GM12878 (cell line): ENCODE measurements around the gene PDZK1IP1. TPM values are rescaled to one million over a fixed set of nuclear protein-coding genes. Genes with fewer than 3 reads are reported as not detected.
A peak's percentile ranks its signal among the peaks of the same experiment; 100 is the strongest.

Source experiments
- ATAC-seq: fragments of 200-7000 bp; cut with Tn5 transposase; 3 replicates; pipeline ENCODE4 v1.9.1; 2020; ENCODE audit warnings: mild to moderate bottlenecking, moderate library complexity
- BruUV-seq: library from RNA; stranded (reverse); fragments of 400-500 nt; replicated peaks from 2 replicates; lab custom pipeline; 2021; lab: Mats Ljungman, UMichigan
- CTCF ChIA-PET: fragments of 300-600 bp; sonication (Branson Sonifier 250); formaldehyde crosslinking; extraction: SDS; loops from one replicate; lab custom pipeline; 2021; ENCODE audit warnings: inconsistent platforms; lab: Yijun Ruan, JAX
- POLR2A ChIA-PET: fragments of 350-600 bp; formaldehyde crosslinking; extraction: SDS; loops from one replicate; lab custom pipeline; 2021; ENCODE audit warnings: inconsistent platforms; lab: Charles Lee
- RAD21 ChIA-PET: fragments of 300-600 bp; sonication (Branson Sonifier 250); formaldehyde crosslinking; loops from one replicate; lab custom pipeline; 2023; ENCODE audit warnings: antibody characterized with exemption; ENCODE audit not compliant: unreplicated experiment; lab: Charles Lee
- SMC1A ChIA-PET: fragments of 300-600 bp; sonication (Branson Sonifier 250); formaldehyde crosslinking; loops from one replicate; lab custom pipeline; 2023; ENCODE audit not compliant: unreplicated experiment, uncharacterized antibody; lab: Charles Lee
- DNase-seq: peaks from one replicate; pipeline ENCODE4 v3.0.0-alpha.2; 2011; ENCODE audit warnings: low read depth, low spot score
- FAIRE-seq: peaks from 3 replicates; lab custom pipeline; 2011; peaks lifted over from hg19 to GRCh38; lab: Jason Lieb, UNC
- H2AFZ ChIP-seq: 2 replicates; pipeline ENCODE4 v1.6.0; 2011; ENCODE audit warnings: low read depth, low read length, control low read depth; ENCODE audit not compliant: control insufficient read depth
- H3K27ac ChIP-seq: 2 replicates; pipeline ENCODE4 v1.5.1; 2011; ENCODE audit warnings: control low read depth; ENCODE audit not compliant: control insufficient read depth, insufficient read depth
- H3K27me3 ChIP-seq, 2 experiments: replicated peaks in 1 of 2; 2 replicates each; pipeline versions ENCODE4 v1.6.0 to v1.6.1; 2011; ENCODE audit warnings: low read length in 1 of 2; ENCODE audit not compliant: control insufficient read depth in 2 of 2, insufficient read depth in 2 of 2
- H3K36me3 ChIP-seq, 2 experiments: 2 replicates each; pipeline ENCODE4 v1.5.1; 2011; ENCODE audit warnings: low read length in 1 of 2; ENCODE audit not compliant: control insufficient read depth in 2 of 2, insufficient read depth in 2 of 2
- H3K4me1 ChIP-seq: 2 replicates; pipeline ENCODE4 v1.6.1; 2011; ENCODE audit warnings: mild to moderate bottlenecking, low read length, moderate library complexity, mixed read lengths; ENCODE audit not compliant: control insufficient read depth, insufficient read depth
- H3K4me2 ChIP-seq: 2 replicates; pipeline ENCODE4 v1.6.0; 2011; ENCODE audit warnings: control low read depth; ENCODE audit not compliant: control insufficient read depth, insufficient read depth
- H3K4me3 ChIP-seq: fragments of 200-600 bp; sonication (generic); 2 replicates; pipeline ENCODE4 v1.5.1; 2016
- H3K79me2 ChIP-seq: 2 replicates; pipeline ENCODE4 v1.6.0; 2011; ENCODE audit warnings: low read length; ENCODE audit not compliant: control insufficient read depth, insufficient read depth
- H3K9ac ChIP-seq: 2 replicates; pipeline ENCODE4 v1.8.0; 2011; ENCODE audit warnings: low read length, control low read depth, mixed read lengths; ENCODE audit not compliant: control insufficient read depth, insufficient read depth
- H3K9me3 ChIP-seq: replicated peaks from 3 replicates; pipeline ENCODE4 v1.5.1; 2011; ENCODE audit warnings: mild to moderate bottlenecking, low read length; ENCODE audit not compliant: control insufficient read depth, insufficient read depth
- H4K20me1 ChIP-seq: 2 replicates; pipeline ENCODE4 v1.6.0; 2011; ENCODE audit not compliant: control insufficient read depth, insufficient read depth
- CREB1 ChIP-seq: IDR thresholded peaks from 2 replicates; pipeline ENCODE4 v1.6.1; 2012; ENCODE audit warnings: low read depth, mild to moderate bottlenecking, inconsistent platforms
- FOS ChIP-seq: IDR thresholded peaks from 3 replicates; pipeline ENCODE4 v1.6.1; 2011; ENCODE audit warnings: borderline replicate concordance; ENCODE audit not compliant: insufficient read length; ENCODE audit errors: extremely low read depth
- IKZF2 ChIP-seq, 2 experiments: fragments of 450-650 bp; IDR thresholded peaks; 2 replicates each; pipeline ENCODE4 v1.6.1; 2017; ENCODE audit warnings: mild to moderate bottlenecking in 2 of 2, moderate library complexity in 2 of 2
- KDM1A ChIP-seq: fragments of 200-600 bp; sonication (generic); IDR thresholded peaks from 2 replicates; pipeline ENCODE4 v1.6.1; 2016; ENCODE audit warnings: borderline replicate concordance
- MTA3 ChIP-seq: IDR thresholded peaks from 2 replicates; pipeline ENCODE4 v1.6.1; 2012; ENCODE audit warnings: low read length, inconsistent platforms, borderline replicate concordance
- NFYB ChIP-seq: IDR thresholded peaks from 2 replicates; pipeline ENCODE4 v1.6.1; 2011; ENCODE audit warnings: low read depth, mild to moderate bottlenecking, low read length, improper control_type of control experiment, moderate library complexity; ENCODE audit not compliant: insufficient read depth
- SMC3 ChIP-seq: IDR thresholded peaks from 2 replicates; pipeline ENCODE4 v1.6.1; 2011; ENCODE audit warnings: low read length, improper control_type of control experiment, borderline replicate concordance
- WGBS: methylation state at CpG from one replicate; pipeline ENCODE4 v1.1.6; 2016; ENCODE audit warnings: low lambda C conversion rate; ENCODE audit not compliant: insufficient replicate concordance, insufficient coverage; ENCODE audit errors: missing lambda C conversion rate; 5-methylcytosine and 5-hydroxymethylcytosine counted together
- in situ Hi-C: fragments of 300-500 bp; cut with MboI; formaldehyde crosslinking; loops from 9 replicates; pipeline ENCODE4 v1.14.3; 2018; ENCODE audit warnings: mixed read lengths
- intact Hi-C: fragments of 100-400 bp; cut with micrococcal nuclease; formaldehyde crosslinking; loops from one replicate; pipeline ENCODE4 v1.14.2; 2022; ENCODE audit not compliant: unreplicated experiment
- polyA plus RNA-seq, 11 experiments: library from polyadenylated mRNA; depleted of rRNA in 4 of 11; unstranded in 6 of 11; stranded (reverse) in 5 of 11; fragments of >200 nt; fragmentation: Nextera tagmentation in 4 of 11; fragmentation: Illumina TruSeq in 1 of 11; extraction: Ambion mirVana in 4 of 11; extraction: Trizol in 1 of 11; gene quantifications; 1 replicate in 1 of 11; 2 replicates in 10 of 11; pipeline versions ENCODE4 v1.2.1 to v1.2.3, GENCODE V29; 2011 to 2016; ENCODE audit warnings: inconsistent platforms in 2 of 11, missing spikeins in 2 of 11, low read depth in 1 of 11
- total RNA-seq, 4 experiments: library from RNA; depleted of rRNA in 3 of 4; stranded (reverse); fragments of >200 nt in 3 of 4; fragmentation: Illumina TruSeq in 1 of 4; extraction: Trizol in 1 of 4; gene quantifications; 2 replicates each; pipeline versions ENCODE4 v1.2.1 to v1.2.3, GENCODE V29; 2013 to 2021
- TF ChIP-seq, protein P1 (sequence below): fragments of 450-650 bp; formaldehyde crosslinking; IDR thresholded peaks from 2 replicates; pipeline ENCODE4 v1.5.0; 2022; ENCODE audit warnings: mild to moderate bottlenecking, missing genetic modification characterization

Gene PDZK1IP1
- total and polyA plus RNA-seq, 10 of the 15 experiments (the other 5 are each of a cell fraction or from before 2014, with no cell fraction given): not detected

DNA sequence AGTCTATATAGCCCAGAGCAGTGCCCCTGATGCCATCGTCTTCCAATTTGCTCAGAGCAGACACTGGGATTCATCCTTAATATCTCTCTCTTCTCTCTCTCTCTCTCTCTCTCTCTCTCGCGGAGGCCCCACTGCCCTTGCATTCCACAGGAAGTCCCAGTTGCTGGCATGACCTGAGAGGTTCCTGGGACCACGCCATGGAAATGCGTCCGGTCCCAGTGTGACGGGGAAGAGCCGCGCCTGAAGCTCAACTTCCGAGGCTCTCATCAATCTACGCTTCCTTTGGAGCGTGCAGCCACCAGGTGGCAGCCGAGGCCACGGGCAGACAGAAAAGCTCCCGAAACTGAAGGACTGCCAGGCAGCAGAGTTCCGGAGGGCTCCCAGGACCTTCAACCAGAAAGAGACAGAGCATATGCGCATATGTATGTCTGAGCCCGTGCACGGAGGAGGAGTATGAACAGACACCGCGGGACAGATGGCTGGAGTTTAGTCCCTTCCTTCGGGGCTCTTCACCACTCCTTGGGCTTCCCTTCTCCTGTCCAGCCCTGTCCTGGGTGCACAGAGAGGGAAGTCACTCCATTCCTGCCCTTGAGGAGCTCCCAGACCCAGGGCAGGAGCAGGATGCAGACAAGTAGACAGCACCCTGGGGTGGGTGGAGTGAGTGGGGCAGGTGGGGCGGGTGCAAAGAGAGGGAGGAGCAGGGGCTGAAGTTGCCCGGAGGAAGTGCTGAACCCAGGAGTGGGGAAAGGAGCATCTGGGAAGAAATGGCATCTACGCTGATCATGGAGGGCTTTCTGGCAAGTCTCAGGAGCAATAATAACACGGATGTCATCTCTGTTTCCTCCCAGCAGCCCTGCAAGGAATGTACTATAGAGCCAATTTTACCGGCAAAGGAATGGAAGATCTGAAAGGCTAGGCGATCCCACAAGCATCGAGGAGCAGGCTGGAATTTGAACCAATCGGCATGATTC is 10.5 kb downstream of the PDZK1IP1 start (continued):
- TF ChIP-seq SMC3 (peak; percentile 40; the same call in 1 of the 2 replicates), CREB1 (peak; percentile 98), IKZF2 (IDR thresholded peaks at IDR 0.05) (peak in 1 of 2 experiments; percentile 56; a peak in 1 of 4 replicates)
- TF ChIP-seq, all 136 proteins: peak for 19

DNA sequence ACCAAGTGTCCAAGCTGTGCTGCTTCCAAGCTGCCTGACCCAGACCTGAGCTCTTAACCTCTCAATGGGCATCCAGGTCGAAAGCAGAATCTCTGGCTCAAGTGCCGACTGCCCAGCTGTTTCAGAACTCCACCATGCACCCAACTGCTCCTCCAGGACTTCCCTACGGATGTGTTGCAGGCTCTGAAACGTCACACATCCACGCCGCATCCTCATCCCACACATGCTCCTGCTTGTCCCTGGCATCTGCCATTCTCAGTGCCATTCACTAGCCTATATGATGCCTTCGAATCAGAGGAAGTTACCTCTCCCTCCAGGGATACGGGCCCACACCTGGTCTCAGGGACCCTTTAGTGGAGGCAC is 11.2 kb downstream of the PDZK1IP1 start:
- no TSS peak for BruUV-seq
- ChIA-PET CTCF (interaction anchor here (0.6 to 6.1 kb wide), 35 partner anchors 9 to 552 kb away, joined by 3 to 71 read pairs (median 4); partner anchors contain the start of genes FOXD2, PDZK1IP1 and STIL), SMC1A (interaction anchor here (1.0 to 2.7 kb wide), 6 partner anchors 12 to 170 kb away, joined by 3 to 20 read pairs (median 4); no protein-coding TSS in a partner anchor), POLR2A (no interaction called here), RAD21 (interaction anchor here (0.7 to 2.3 kb wide), 10 partner anchors 14 to 531 kb away, joined by 3 to 19 read pairs (median 6); partner anchors contain the start of gene FOXD2)
- no peaks in the 10 kb centered on the region for H3K9me3 ChIP-seq
- peak overlapping the region; percentile 84 for H2AFZ ChIP-seq
- in situ Hi-C loops: no loop called here
- intact Hi-C loops: loop anchor here (1.0 to 10.0 kb wide), 5 partner anchors 85 to 548 kb away; partner anchors contain the start of gene FOXD2
- FAIRE-seq (no peak), ATAC-seq (no peak)
- WGBS: 53% methylated on average over 8 of the region's 8 CpGs
- no peak overlapping the region for H3K27ac ChIP-seq
- no peaks in the 10 kb centered on the region for H4K20me1 ChIP-seq
- no peak overlapping the region for H3K9ac ChIP-seq
- H3K79me2 ChIP-seq: no peaks in the 10 kb centered on the region
- 0 out of 2 replicates have a peak overlapping the region, but pooled peaks have one; percentile 60 for H3K4me3 ChIP-seq
- H3K4me2 ChIP-seq: peak overlapping the region; percentile 72
- peaks cover 3% of the 10 kb centered on the region; the same call in 1 of the 2 replicates for H3K4me1 ChIP-seq
- TF ChIP-seq, protein P1, sequence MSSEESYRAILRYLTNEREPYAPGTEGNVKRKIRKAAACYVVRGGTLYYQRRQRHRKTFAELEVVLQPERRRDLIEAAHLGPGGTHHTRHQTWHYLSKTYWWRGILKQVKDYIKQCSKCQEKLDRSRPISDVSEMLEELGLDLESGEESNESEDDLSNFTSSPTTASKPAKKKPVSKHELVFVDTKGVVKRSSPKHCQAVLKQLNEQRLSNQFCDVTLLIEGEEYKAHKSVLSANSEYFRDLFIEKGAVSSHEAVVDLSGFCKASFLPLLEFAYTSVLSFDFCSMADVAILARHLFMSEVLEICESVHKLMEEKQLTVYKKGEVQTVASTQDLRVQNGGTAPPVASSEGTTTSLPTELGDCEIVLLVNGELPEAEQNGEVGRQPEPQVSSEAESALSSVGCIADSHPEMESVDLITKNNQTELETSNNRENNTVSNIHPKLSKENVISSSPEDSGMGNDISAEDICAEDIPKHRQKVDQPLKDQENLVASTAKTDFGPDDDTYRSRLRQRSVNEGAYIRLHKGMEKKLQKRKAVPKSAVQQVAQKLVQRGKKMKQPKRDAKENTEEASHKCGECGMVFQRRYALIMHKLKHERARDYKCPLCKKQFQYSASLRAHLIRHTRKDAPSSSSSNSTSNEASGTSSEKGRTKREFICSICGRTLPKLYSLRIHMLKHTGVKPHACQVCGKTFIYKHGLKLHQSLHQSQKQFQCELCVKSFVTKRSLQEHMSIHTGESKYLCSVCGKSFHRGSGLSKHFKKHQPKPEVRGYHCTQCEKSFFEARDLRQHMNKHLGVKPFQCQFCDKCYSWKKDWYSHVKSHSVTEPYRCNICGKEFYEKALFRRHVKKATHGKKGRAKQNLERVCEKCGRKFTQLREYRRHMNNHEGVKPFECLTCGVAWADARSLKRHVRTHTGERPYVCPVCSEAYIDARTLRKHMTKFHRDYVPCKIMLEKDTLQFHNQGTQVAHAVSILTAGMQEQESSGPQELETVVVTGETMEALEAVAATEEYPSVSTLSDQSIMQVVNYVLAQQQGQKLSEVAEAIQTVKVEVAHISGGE (CRISPR knock-in tag): no peak
- no peak for TF ChIP-seq IKZF2 (IDR thresholded peaks at IDR 0.05)
- TF ChIP-seq NFYB: no peak
- no peak for TF ChIP-seq MTA3
- no peak for TF ChIP-seq FOS
- no peak for TF ChIP-seq KDM1A
- TF ChIP-seq, all 136 proteins: peak for 0
- no peak for DNase-seq
- H3K36me3 ChIP-seq: no peaks in the 10 kb centered on the region
- no peaks in the 10 kb centered on the region for H3K27me3 ChIP-seq
